ENCODE measurements around the gene TMEM117. TPM values are rescaled to one million over a fixed set of nuclear protein-coding genes. Genes with fewer than 3 reads are reported as not detected.
"Not testable (repeated sequence)": the region's sequence is repeated elsewhere in the genome, so short reads cannot be mapped to it uniquely, and the experiment has no call there.

Gene TMEM117
- total and polyA plus RNA-seq, 2 donors (not counting 1 experiment from before 2014, with no cell fraction given): 2.0 to 10.4 TPM

DNA sequence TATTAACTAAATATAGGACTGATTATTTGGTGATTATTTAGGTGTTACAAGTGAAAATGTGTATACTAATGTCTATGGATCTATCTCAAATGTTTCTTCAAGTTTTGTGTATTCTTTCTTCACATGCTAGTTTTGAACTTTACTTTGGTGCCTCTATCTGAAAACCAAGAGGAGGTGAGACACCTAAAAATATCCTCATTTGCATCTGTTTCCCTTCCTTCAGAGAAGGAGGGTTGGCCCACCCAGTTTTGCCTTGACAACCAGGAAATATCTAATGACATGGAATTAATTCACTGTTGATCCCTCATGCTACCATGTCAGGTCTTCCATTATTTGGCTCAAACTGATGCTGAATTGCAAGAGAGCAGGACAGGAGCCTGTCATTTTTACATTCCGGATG, 539.8 kb downstream of the TMEM117 start:
- no peak overlapping the region for H3K27ac ChIP-seq (ENCODE audit: low read length in 2 of 2)
- H3K27ac Mint-ChIP-seq: no peak overlapping the region
- peaks cover 4 to 7% of the 10 kb centered on the region in 2 donors for H3K4me1 ChIP-seq (ENCODE audit: control insufficient read depth in 2 of 2, insufficient read depth in 2 of 2, low read length in 2 of 2)
- no peaks in the 10 kb centered on the region for H3K27me3 Mint-ChIP-seq
- H4K20me1 ChIP-seq (ENCODE audit: control insufficient read depth, insufficient read depth, low read length, poor library complexity, severe bottlenecking): no peaks in the 10 kb centered on the region
- no CpG with 5 or more reads among the region's 1 CpG for WGBS (ENCODE audit: insufficient coverage)
- no peak for TF ChIP-seq EZH2 (IDR thresholded peaks at IDR 0.05; ENCODE audit: borderline replicate concordance, insufficient read depth, low read depth, low read length, poor library complexity, severe bottlenecking)
- TF ChIP-seq, protein P1, sequence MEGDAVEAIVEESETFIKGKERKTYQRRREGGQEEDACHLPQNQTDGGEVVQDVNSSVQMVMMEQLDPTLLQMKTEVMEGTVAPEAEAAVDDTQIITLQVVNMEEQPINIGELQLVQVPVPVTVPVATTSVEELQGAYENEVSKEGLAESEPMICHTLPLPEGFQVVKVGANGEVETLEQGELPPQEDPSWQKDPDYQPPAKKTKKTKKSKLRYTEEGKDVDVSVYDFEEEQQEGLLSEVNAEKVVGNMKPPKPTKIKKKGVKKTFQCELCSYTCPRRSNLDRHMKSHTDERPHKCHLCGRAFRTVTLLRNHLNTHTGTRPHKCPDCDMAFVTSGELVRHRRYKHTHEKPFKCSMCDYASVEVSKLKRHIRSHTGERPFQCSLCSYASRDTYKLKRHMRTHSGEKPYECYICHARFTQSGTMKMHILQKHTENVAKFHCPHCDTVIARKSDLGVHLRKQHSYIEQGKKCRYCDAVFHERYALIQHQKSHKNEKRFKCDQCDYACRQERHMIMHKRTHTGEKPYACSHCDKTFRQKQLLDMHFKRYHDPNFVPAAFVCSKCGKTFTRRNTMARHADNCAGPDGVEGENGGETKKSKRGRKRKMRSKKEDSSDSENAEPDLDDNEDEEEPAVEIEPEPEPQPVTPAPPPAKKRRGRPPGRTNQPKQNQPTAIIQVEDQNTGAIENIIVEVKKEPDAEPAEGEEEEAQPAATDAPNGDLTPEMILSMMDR (IDR thresholded peaks at IDR 0.05): no peak
- no peaks in the 10 kb centered on the region for H3K79me2 ChIP-seq (ENCODE audit: control insufficient read depth, insufficient read depth, low read length)
- no peaks in the 10 kb centered on the region for H3K9me3 ChIP-seq (ENCODE audit: control extremely low read depth in 1 of 3, control insufficient read depth in 2 of 3, insufficient read depth in 1 of 3, low read length in 2 of 3)
- intact Hi-C loops (cut with micrococcal nuclease): no loop called here
- CTCF ChIA-PET: no interaction called here
- H2AFZ ChIP-seq (ENCODE audit: insufficient read depth, low read depth, low read length, poor library complexity, severe bottlenecking): no peak overlapping the region
- ATAC-seq (ENCODE audit: low read depth) (no peak), DNase-seq (no peak)
- H3K4me2 ChIP-seq (replicated peaks; ENCODE audit: low read depth, low read length, poor library complexity, severe bottlenecking): peak overlapping the region; percentile 24
- POLR2A ChIA-PET: no interaction called here
- H3K4me3 ChIP-seq (ENCODE audit: control extremely low read depth in 1 of 5, extremely low read depth in 1 of 5, insufficient read depth in 1 of 5, low read depth in 2 of 5, low read length in 4 of 5): no peak overlapping the region
- H3K9ac ChIP-seq (ENCODE audit: low read length): no peak overlapping the region
- H3K4me1 Mint-ChIP-seq: peaks cover 15% of the 10 kb centered on the region
- no peaks in the 10 kb centered on the region for H3K27me3 ChIP-seq (replicated peaks in 1 of 4; ENCODE audit: control extremely low read depth in 1 of 4, control insufficient read depth in 3 of 4, insufficient read depth in 4 of 4, low read length in 3 of 4)
- no peak overlapping the region for H3K4me3 Mint-ChIP-seq
- H3K36me3 ChIP-seq (replicated peaks in 1 of 2; ENCODE audit: control extremely low read depth in 1 of 2, control insufficient read depth in 1 of 2, extremely low read depth in 1 of 2, insufficient read depth in 2 of 2, low read length in 1 of 2): no peaks in the 10 kb centered on the region
- no peaks in the 10 kb centered on the region for H3K9me3 Mint-ChIP-seq (ENCODE audit: insufficient read depth)

DNA sequence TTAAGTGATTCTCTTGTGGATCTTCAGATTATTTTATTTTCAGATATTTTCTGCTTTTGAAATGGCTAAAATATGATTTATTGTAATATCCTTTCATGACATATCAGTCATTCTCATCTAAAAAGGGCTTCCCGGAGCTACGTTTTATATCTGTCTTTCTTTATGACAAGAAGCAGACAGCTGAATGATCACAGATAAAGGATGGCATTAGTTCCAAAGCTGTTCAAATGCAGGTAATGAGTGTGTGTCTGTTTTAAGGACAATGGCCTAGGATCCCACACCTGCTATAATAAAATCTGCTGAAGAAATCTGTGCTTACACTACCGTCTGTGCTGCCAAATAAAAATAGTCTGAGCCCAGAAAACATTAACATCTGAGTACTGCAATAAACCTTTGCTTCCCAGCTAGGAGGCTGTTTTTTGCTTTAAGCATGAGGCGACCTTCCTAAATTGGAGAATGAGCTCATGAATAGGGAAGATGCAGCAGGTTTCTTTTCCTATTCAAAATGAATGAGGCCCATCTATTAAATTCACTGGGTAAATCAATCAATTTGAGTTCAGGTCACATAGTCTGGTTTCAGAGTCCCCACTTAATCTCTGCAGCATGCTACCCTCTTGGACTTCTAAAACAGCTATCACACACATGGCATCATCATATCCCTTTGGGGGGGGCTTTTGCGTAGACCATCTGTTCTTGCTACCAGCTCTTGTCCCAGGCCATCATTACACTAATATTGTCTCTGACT, 541.7 kb downstream of the TMEM117 start:
- no peak overlapping the region for H3K4me3 Mint-ChIP-seq
- no peaks in the 10 kb centered on the region for H3K27me3 Mint-ChIP-seq
- no peak overlapping the region for H3K27ac Mint-ChIP-seq
- Histone ChIP-seq H3K9me3 (ENCODE audit: control extremely low read depth in 1 of 3, control insufficient read depth in 2 of 3, insufficient read depth in 1 of 3, low read length in 2 of 3) (no peaks in the 10 kb centered on the region), H3K27ac (ENCODE audit: low read length in 2 of 2) (no peak overlapping the region), H3K9ac (ENCODE audit: low read length) (no peak overlapping the region), H3K36me3 (replicated peaks in 1 of 2; ENCODE audit: control extremely low read depth in 1 of 2, control insufficient read depth in 1 of 2, extremely low read depth in 1 of 2, insufficient read depth in 2 of 2, low read length in 1 of 2) (no peaks in the 10 kb centered on the region), H4K20me1 (ENCODE audit: control insufficient read depth, insufficient read depth, low read length, poor library complexity, severe bottlenecking) (no peaks in the 10 kb centered on the region), H3K27me3 (replicated peaks in 1 of 4; ENCODE audit: control extremely low read depth in 1 of 4, control insufficient read depth in 3 of 4, insufficient read depth in 4 of 4, low read length in 3 of 4) (no peaks in the 10 kb centered on the region), H3K4me2 (replicated peaks; ENCODE audit: low read depth, low read length, poor library complexity, severe bottlenecking) (no peak overlapping the region), H3K4me1 (ENCODE audit: control insufficient read depth in 2 of 2, insufficient read depth in 2 of 2, low read length in 2 of 2) (peaks cover 4 to 7% of the 10 kb centered on the region in 2 donors), H2AFZ (ENCODE audit: insufficient read depth, low read depth, low read length, poor library complexity, severe bottlenecking) (no peak overlapping the region), H3K79me2 (ENCODE audit: control insufficient read depth, insufficient read depth, low read length) (no peaks in the 10 kb centered on the region), H3K4me3 (ENCODE audit: control extremely low read depth in 1 of 5, extremely low read depth in 1 of 5, insufficient read depth in 1 of 5, low read depth in 2 of 5, low read length in 4 of 5) (no peak overlapping the region)
- DNase-seq (no peak), ATAC-seq (ENCODE audit: low read depth) (no peak)
- peaks cover 15% of the 10 kb centered on the region for H3K4me1 Mint-ChIP-seq
- POLR2A ChIA-PET: no interaction called here
- CTCF ChIA-PET: no interaction called here
- intact Hi-C loops (cut with micrococcal nuclease): no loop called here
- TF ChIP-seq, protein P1 (IDR thresholded peaks at IDR 0.05): no peak
- no peak for TF ChIP-seq EZH2 (IDR thresholded peaks at IDR 0.05; ENCODE audit: borderline replicate concordance, insufficient read depth, low read depth, low read length, poor library complexity, severe bottlenecking)
- WGBS (ENCODE audit: insufficient coverage): 80% methylated on average over 1 of the region's 5 CpGs
- no peaks in the 10 kb centered on the region for H3K9me3 Mint-ChIP-seq (ENCODE audit: insufficient read depth)

DNA sequence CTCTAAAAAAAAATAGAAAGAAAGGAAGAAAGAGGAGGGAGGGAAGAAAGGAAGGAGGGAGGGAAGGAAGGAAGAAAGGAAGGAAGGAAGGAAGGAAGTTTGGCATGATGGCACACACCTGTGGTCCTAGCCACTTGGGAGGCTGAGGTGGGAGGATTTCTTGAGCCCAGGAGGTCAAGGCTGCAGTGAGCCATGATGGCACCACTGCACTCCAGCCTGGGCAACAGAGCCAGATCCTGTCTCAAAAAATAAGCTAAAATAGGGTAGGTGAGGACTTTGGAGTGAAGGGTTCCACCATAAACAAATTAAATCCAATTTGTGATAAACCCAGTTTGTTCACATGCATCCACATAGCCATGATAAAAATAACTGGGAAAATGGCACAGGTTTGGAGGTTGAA, 543.2 kb downstream of the TMEM117 start:
- CTCF ChIA-PET; H3K9me3 Mint-ChIP-seq (ENCODE audit: insufficient read depth); H3K4me2 ChIP-seq (replicated peaks; ENCODE audit: low read depth, low read length, poor library complexity, severe bottlenecking); H3K27ac ChIP-seq (ENCODE audit: low read length in 2 of 2); H3K36me3 ChIP-seq (replicated peaks in 1 of 2; ENCODE audit: control extremely low read depth in 1 of 2, control insufficient read depth in 1 of 2, extremely low read depth in 1 of 2, insufficient read depth in 2 of 2, low read length in 1 of 2); H3K27me3 Mint-ChIP-seq; H3K27ac Mint-ChIP-seq; H2AFZ ChIP-seq (ENCODE audit: insufficient read depth, low read depth, low read length, poor library complexity, severe bottlenecking); ATAC-seq (ENCODE audit: low read depth); intact Hi-C loops (cut with micrococcal nuclease); H3K9me3 ChIP-seq (ENCODE audit: control extremely low read depth in 1 of 3, control insufficient read depth in 2 of 3, insufficient read depth in 1 of 3, low read length in 2 of 3); H3K4me3 ChIP-seq (ENCODE audit: control extremely low read depth in 1 of 5, extremely low read depth in 1 of 5, insufficient read depth in 1 of 5, low read depth in 2 of 5, low read length in 4 of 5); DNase-seq; H3K27me3 ChIP-seq (replicated peaks in 1 of 4; ENCODE audit: control extremely low read depth in 1 of 4, control insufficient read depth in 3 of 4, insufficient read depth in 4 of 4, low read length in 3 of 4); H4K20me1 ChIP-seq (ENCODE audit: control insufficient read depth, insufficient read depth, low read length, poor library complexity, severe bottlenecking); H3K4me1 ChIP-seq (ENCODE audit: control insufficient read depth in 2 of 2, insufficient read depth in 2 of 2, low read length in 2 of 2); H3K9ac ChIP-seq (ENCODE audit: low read length); H3K4me3 Mint-ChIP-seq; POLR2A ChIA-PET; H3K79me2 ChIP-seq (ENCODE audit: control insufficient read depth, insufficient read depth, low read length): not testable (repeated sequence)
- peaks cover 14% of the 10 kb centered on the region for H3K4me1 Mint-ChIP-seq

Measured in B cell (primary cell).